WTC11 (cell line): ENCODE data around the gene TMEM120A.

Source experiments
- CREM ChIP-seq: sonication (generic); formaldehyde crosslinking; IDR thresholded peaks from 2 replicates; pipeline ENCODE4 v1.8.1; 2022; ENCODE audit warnings: mild to moderate bottlenecking, missing genetic modification reagents, moderate library complexity
- ELF4 ChIP-seq: sonication (generic); formaldehyde crosslinking; IDR thresholded peaks from 2 replicates; pipeline ENCODE4 v1.8.1; 2022; ENCODE audit warnings: low read depth, mild to moderate bottlenecking, moderate library complexity, missing genetic modification reagents
- JUN ChIP-seq: sonication (generic); formaldehyde crosslinking; IDR thresholded peaks from 2 replicates; pipeline ENCODE4 v1.8.0; 2023; ENCODE audit warnings: mild to moderate bottlenecking, missing genetic modification reagents
- MAX ChIP-seq: sonication (generic); formaldehyde crosslinking; IDR thresholded peaks from 2 replicates; pipeline ENCODE4 v1.8.0; 2022; ENCODE audit warnings: mild to moderate bottlenecking, missing genetic modification reagents
- NR1H2 ChIP-seq: sonication (generic); formaldehyde crosslinking; IDR thresholded peaks from 2 replicates; pipeline ENCODE4 v1.9.0; 2021; ENCODE audit warnings: mild to moderate bottlenecking, moderate library complexity, missing genetic modification reagents
- TP53 ChIP-seq: sonication (generic); formaldehyde crosslinking; IDR thresholded peaks from 2 replicates; pipeline ENCODE4 v1.8.1; 2023; ENCODE audit warnings: mild to moderate bottlenecking, missing genetic modification reagents
- ZNF219 ChIP-seq: sonication (generic); formaldehyde crosslinking; IDR thresholded peaks from 2 replicates; pipeline ENCODE4 v1.8.0; 2023; ENCODE audit warnings: missing genetic modification reagents, mild to moderate bottlenecking, borderline replicate concordance
- TF ChIP-seq, protein P1 (sequence below): fragments of 200-600 bp; IDR thresholded peaks from 2 replicates; pipeline ENCODE4 v1.8.0; 2022; ENCODE audit warnings: antibody characterized with exemption
- TF ChIP-seq, protein P2 (sequence below): fragments of 250-450 bp; sonication (Bioruptor Pico); IDR thresholded peaks from 2 replicates; pipeline ENCODE4 v1.9.0; 2021; ENCODE audit warnings: mild to moderate bottlenecking
- TF ChIP-seq, protein P3 (sequence below): sonication (generic); formaldehyde crosslinking; IDR thresholded peaks from 2 replicates; pipeline ENCODE4 v1.8.1; 2023; ENCODE audit warnings: mild to moderate bottlenecking, moderate library complexity, missing genetic modification reagents

DNA sequence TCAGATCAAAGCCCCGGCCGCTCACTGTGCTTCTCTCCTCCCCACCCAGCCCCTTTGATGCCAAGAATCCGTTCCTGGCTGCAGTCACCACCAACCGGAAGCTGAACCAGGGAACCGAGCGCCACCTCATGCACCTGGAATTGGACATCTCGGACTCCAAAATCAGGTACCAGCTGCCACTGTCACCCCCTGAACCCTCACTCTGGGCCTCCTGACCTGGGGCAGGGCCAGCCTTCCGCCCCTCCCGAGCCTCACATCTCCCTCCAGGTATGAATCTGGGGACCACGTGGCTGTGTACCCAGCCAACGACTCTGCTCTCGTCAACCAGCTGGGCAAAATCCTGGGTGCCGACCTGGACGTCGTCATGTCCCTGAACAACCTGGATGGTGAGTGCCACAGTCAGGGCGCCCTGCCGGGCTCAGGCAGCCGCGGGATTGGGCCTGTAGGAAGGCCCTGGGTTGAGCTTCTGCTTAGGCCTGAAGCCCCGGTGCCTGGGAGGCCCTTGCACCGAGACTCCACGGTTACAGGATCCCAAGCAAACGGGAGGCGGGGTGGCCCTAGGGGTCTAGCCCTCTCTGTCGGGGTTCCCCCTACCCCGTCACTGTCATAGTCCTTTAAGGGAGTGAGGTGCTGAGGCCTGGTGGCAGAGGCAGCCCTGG, 10.8 kb downstream of the TMEM120A start:
- TF ChIP-seq, protein P1, sequence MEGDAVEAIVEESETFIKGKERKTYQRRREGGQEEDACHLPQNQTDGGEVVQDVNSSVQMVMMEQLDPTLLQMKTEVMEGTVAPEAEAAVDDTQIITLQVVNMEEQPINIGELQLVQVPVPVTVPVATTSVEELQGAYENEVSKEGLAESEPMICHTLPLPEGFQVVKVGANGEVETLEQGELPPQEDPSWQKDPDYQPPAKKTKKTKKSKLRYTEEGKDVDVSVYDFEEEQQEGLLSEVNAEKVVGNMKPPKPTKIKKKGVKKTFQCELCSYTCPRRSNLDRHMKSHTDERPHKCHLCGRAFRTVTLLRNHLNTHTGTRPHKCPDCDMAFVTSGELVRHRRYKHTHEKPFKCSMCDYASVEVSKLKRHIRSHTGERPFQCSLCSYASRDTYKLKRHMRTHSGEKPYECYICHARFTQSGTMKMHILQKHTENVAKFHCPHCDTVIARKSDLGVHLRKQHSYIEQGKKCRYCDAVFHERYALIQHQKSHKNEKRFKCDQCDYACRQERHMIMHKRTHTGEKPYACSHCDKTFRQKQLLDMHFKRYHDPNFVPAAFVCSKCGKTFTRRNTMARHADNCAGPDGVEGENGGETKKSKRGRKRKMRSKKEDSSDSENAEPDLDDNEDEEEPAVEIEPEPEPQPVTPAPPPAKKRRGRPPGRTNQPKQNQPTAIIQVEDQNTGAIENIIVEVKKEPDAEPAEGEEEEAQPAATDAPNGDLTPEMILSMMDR = no peak
- TF ChIP-seq NR1H2 (CRISPR knock-in tag) = no peak
- no peak for TF ChIP-seq ELF4 (CRISPR knock-in tag)
- TF ChIP-seq MAX (CRISPR knock-in tag) = no peak
- no peak for TF ChIP-seq ZNF219 (CRISPR knock-in tag)
- TF ChIP-seq, protein P2, sequence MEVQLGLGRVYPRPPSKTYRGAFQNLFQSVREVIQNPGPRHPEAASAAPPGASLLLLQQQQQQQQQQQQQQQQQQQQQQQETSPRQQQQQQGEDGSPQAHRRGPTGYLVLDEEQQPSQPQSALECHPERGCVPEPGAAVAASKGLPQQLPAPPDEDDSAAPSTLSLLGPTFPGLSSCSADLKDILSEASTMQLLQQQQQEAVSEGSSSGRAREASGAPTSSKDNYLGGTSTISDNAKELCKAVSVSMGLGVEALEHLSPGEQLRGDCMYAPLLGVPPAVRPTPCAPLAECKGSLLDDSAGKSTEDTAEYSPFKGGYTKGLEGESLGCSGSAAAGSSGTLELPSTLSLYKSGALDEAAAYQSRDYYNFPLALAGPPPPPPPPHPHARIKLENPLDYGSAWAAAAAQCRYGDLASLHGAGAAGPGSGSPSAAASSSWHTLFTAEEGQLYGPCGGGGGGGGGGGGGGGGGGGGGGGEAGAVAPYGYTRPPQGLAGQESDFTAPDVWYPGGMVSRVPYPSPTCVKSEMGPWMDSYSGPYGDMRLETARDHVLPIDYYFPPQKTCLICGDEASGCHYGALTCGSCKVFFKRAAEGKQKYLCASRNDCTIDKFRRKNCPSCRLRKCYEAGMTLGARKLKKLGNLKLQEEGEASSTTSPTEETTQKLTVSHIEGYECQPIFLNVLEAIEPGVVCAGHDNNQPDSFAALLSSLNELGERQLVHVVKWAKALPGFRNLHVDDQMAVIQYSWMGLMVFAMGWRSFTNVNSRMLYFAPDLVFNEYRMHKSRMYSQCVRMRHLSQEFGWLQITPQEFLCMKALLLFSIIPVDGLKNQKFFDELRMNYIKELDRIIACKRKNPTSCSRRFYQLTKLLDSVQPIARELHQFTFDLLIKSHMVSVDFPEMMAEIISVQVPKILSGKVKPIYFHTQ (CRISPR knock-in tag) = no peak
- TF ChIP-seq, protein P3, sequence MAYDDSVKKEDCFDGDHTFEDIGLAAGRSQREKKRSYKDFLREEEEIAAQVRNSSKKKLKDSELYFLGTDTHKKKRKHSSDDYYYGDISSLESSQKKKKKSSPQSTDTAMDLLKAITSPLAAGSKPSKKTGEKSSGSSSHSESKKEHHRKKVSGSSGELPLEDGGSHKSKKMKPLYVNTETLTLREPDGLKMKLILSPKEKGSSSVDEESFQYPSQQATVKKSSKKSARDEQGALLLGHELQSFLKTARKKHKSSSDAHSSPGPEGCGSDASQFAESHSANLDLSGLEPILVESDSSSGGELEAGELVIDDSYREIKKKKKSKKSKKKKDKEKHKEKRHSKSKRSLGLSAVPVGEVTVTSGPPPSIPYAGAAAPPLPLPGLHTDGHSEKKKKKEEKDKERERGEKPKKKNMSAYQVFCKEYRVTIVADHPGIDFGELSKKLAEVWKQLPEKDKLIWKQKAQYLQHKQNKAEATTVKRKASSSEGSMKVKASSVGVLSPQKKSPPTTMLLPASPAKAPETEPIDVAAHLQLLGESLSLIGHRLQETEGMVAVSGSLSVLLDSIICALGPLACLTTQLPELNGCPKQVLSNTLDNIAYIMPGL (CRISPR knock-in tag) = no peak
- no peak for TF ChIP-seq CREM (CRISPR knock-in tag)
- TF ChIP-seq TP53 (CRISPR knock-in tag) = no peak
- TF ChIP-seq JUN (CRISPR knock-in tag) = no peak
